ENCODE measurements around the gene NPDC1.
A peak's percentile ranks its signal among the peaks of the same experiment; 100 is the strongest.
"Not testable (repeated sequence)": the region's sequence is repeated elsewhere in the genome, so short reads cannot be mapped to it uniquely, and the experiment has no call there.

The NPDC1 gene

GRCh38 chr9:137034709-137035506 lies 11.1 kb downstream of the NPDC1 start:
- FAIRE-seq = peak; percentile 99
- peak; percentile 97 for DNase-seq (ENCODE audit: insufficient read length, low spot score)
- TF ChIP-seq PAX5 (IDR thresholded peaks at IDR 0.05; ENCODE audit: insufficient read depth, low read length, severe bottlenecking) = no peak
- no peak for TF ChIP-seq TAF1 (IDR thresholded peaks at IDR 0.05; ENCODE audit: low read depth, low read length)
- TF ChIP-seq POLR2A (IDR thresholded peaks at IDR 0.05; ENCODE audit: low read depth, low read length) = no peak
- no peak for TF ChIP-seq SPI1 (IDR thresholded peaks at IDR 0.05; ENCODE audit: low read depth, low read length)
- no peak for TF ChIP-seq POLR2AphosphoS5 (IDR thresholded peaks at IDR 0.05; ENCODE audit: low read depth, low read length)
- no peak for TF ChIP-seq POU2F2 (IDR thresholded peaks at IDR 0.05; ENCODE audit: low read depth, low read length)

- FAIRE-seq (no peak), DNase-seq (ENCODE audit: insufficient read length, low spot score) (no peak)
- TF ChIP-seq TAF1 (IDR thresholded peaks at IDR 0.05; ENCODE audit: low read depth, low read length) (no peak), SPI1 (IDR thresholded peaks at IDR 0.05; ENCODE audit: low read depth, low read length) (no peak), POLR2AphosphoS5 (IDR thresholded peaks at IDR 0.05; ENCODE audit: low read depth, low read length) (no peak), POLR2A (IDR thresholded peaks at IDR 0.05; ENCODE audit: low read depth, low read length) (no peak), PAX5 (IDR thresholded peaks at IDR 0.05; ENCODE audit: insufficient read depth, low read length, severe bottlenecking) (no peak), POU2F2 (IDR thresholded peaks at IDR 0.05; ENCODE audit: low read depth, low read length) (no peak)
Observed at GRCh38 chr9:137034039-137034708, 11.8 kb downstream of the NPDC1 start.

DNA sequence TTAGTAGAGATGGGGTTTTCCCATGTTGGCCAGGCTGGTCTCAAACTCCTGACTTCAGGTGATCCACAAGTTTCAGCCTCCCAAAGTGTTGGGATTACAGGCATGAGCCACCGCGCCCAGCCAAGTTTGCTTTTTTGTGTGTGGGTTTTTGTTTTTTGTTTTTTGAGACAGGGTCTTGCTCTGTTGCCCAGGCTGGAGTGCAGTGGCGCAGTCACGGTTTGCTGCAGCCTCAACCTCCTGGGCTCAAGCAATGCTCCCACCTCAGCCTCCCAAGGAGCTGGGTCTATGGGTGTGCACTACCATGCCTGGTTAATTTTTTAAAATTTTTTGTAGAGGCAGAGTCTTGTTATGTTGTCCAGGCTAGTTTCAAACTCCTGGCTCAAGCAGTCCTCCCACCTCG lies 12.5 kb downstream of the NPDC1 start:
- DNase-seq (ENCODE audit: insufficient read length, low spot score); FAIRE-seq: not testable (repeated sequence)

DNA sequence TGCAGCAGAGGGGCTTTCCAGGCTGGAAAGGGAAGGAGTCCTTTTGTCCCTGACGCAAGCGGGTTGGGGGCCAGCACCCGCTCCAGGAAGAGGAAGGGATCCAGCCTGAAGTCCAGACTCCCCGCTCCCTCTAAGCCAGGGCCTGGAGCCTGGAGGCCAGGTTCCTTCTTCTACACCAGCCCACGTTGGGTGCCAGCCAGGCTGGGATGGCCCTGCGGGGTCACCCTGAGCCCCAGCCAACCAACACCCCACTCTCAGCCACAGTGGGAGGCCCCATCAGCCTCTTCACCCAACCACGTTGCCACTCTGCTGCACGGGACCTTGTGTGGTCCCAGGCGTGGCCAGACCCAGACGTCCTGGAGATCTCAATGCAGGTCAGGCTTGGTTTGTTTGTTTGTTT lies 13.1 kb downstream of the NPDC1 start:
- FAIRE-seq (no peak), DNase-seq (ENCODE audit: insufficient read length, low spot score) (no peak)
- TF ChIP-seq POLR2A (IDR thresholded peaks at IDR 0.05; ENCODE audit: low read depth, low read length) = no peak
- TF ChIP-seq POU2F2 (IDR thresholded peaks at IDR 0.05; ENCODE audit: low read depth, low read length) = no peak
- TF ChIP-seq TAF1 (IDR thresholded peaks at IDR 0.05; ENCODE audit: low read depth, low read length) = no peak
- no peak for TF ChIP-seq POLR2AphosphoS5 (IDR thresholded peaks at IDR 0.05; ENCODE audit: low read depth, low read length)
- TF ChIP-seq PAX5 (IDR thresholded peaks at IDR 0.05; ENCODE audit: insufficient read depth, low read length, severe bottlenecking) = no peak
- no peak for TF ChIP-seq SPI1 (IDR thresholded peaks at IDR 0.05; ENCODE audit: low read depth, low read length)

- no peak for DNase-seq (ENCODE audit: insufficient read length, low spot score)
- peak; percentile 20 for FAIRE-seq
- no peak for TF ChIP-seq TAF1 (IDR thresholded peaks at IDR 0.05; ENCODE audit: low read depth, low read length)
- no peak for TF ChIP-seq POLR2A (IDR thresholded peaks at IDR 0.05; ENCODE audit: low read depth, low read length)
- TF ChIP-seq POU2F2 (IDR thresholded peaks at IDR 0.05; ENCODE audit: low read depth, low read length) = no peak
- TF ChIP-seq POLR2AphosphoS5 (IDR thresholded peaks at IDR 0.05; ENCODE audit: low read depth, low read length) = no peak
- TF ChIP-seq PAX5 (IDR thresholded peaks at IDR 0.05; ENCODE audit: insufficient read depth, low read length, severe bottlenecking) = no peak
- no peak; the same call in 1 of the 2 replicates for TF ChIP-seq SPI1 (IDR thresholded peaks at IDR 0.05; ENCODE audit: low read depth, low read length)
Observed at GRCh38 chr9:137031904-137032640, 13.9 kb downstream of the NPDC1 start, which contains the start of gene FUT7. TSS of gene FUT7 (minus strand) at chr9:137032088. CDS start at chr9:137031991, 97 bp downstream.

- TF ChIP-seq POU2F2 (IDR thresholded peaks at IDR 0.05; ENCODE audit: low read depth, low read length) (no peak), TAF1 (IDR thresholded peaks at IDR 0.05; ENCODE audit: low read depth, low read length) (no peak), POLR2A (IDR thresholded peaks at IDR 0.05; ENCODE audit: low read depth, low read length) (no peak), PAX5 (IDR thresholded peaks at IDR 0.05; ENCODE audit: insufficient read depth, low read length, severe bottlenecking) (no peak), SPI1 (IDR thresholded peaks at IDR 0.05; ENCODE audit: low read depth, low read length) (no peak), POLR2AphosphoS5 (IDR thresholded peaks at IDR 0.05; ENCODE audit: low read depth, low read length) (no peak)
Observed at GRCh38 chr9:137030538-137031527, 15.1 kb downstream of the NPDC1 start.

DNA sequence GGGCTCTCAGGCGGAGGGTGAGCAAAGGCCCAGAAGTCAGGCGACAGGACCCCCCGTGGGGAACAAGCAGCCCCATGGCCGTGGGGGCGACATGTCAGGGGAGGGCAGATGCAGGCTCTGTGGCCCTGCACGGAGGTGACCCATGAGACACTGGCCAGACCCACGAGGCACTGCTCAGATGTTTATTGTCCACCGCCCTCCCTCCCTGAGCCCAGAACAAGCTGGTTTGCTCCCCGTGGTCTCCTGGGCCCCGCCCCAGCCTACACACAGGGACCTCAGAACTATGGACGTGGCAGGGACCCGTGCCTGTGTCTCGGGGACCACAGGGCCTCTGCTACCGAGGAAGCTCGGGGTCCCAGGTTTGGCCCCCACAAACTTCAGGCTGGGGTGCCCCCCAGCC lies 16.0 kb downstream of the NPDC1 start:
- TF ChIP-seq POU2F2 (IDR thresholded peaks at IDR 0.05; ENCODE audit: low read depth, low read length) (no peak), TAF1 (IDR thresholded peaks at IDR 0.05; ENCODE audit: low read depth, low read length) (no peak), PAX5 (IDR thresholded peaks at IDR 0.05; ENCODE audit: insufficient read depth, low read length, severe bottlenecking) (no peak), POLR2A (IDR thresholded peaks at IDR 0.05; ENCODE audit: low read depth, low read length) (no peak), POLR2AphosphoS5 (IDR thresholded peaks at IDR 0.05; ENCODE audit: low read depth, low read length) (no peak), SPI1 (IDR thresholded peaks at IDR 0.05; ENCODE audit: low read depth, low read length) (no peak)
- DNase-seq (ENCODE audit: insufficient read length, low spot score) (no peak), FAIRE-seq (no peak)

More at GRCh38 chr9:137030538-137031527, 15.1 kb downstream of the NPDC1 start:
- no peak for DNase-seq (ENCODE audit: insufficient read length, low spot score)
- FAIRE-seq = peak; percentile 84
